HG02938 (cell line): Measurements from ENCODE around the gene PHYH.

Experiments used
- ATAC-seq: cut with Tn5 transposase; IDR thresholded peaks from one replicate; pipeline ENCODE4 v1.9.1; 2021; ENCODE audit warnings: mild to moderate bottlenecking, moderate library complexity; ENCODE audit not compliant: unreplicated experiment

The PHYH gene

DNA sequence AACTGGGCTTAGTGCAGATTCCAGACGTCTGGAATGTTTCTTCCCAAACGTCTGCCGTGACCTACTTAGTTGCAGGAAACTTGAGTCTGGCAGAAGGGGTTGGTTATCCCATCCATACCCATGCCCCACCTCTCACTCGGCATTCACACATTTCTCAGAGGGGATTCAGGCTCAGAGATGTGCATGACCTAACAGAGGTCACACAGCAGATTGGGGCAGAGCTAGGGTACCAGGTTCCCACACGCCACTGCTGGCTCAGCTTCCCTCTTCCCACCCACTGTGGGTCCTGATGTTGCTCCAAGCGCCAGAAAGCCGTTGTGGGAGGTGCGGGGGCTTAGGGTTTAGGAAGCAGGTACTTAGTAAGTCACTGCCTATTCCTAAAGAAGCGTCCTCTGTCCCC is 68.7 kb downstream of the PHYH start:
- ATAC-seq, result no peak
